ENCODE data around the gene NR4A1.

GRCh38 chr12:52052468-52053186 is 1.4 kb downstream of the NR4A1 start:
- TF ChIP-seq JUND (IDR thresholded peaks at IDR 0.05; ENCODE audit: borderline replicate concordance, low read depth, low read length) (no peak), JUND (tag; IDR thresholded peaks at IDR 0.05; ENCODE audit: borderline replicate concordance, low read depth, low read length) (no peak), DMBX1 (CRISPR knock-in tag; IDR thresholded peaks at IDR 0.05; ENCODE audit: borderline replicate concordance) (no peak)

Measured in K562 (cell line).